HG03520 (cell line): ENCODE data around the gene AHRR.
"Not testable (repeated sequence)": the region's sequence is repeated elsewhere in the genome, so short reads cannot be mapped to it uniquely, and the experiment has no call there.

ENCODE experiments used
- ATAC-seq: cut with Tn5 transposase; IDR thresholded peaks from one replicate; pipeline ENCODE4 v1.9.1; 2021; ENCODE audit warnings: mild to moderate bottlenecking, moderate library complexity; ENCODE audit not compliant: unreplicated experiment

AHRR gene

GRCh38 chr5:375921-376798, 54.6 kb downstream of the AHRR start:
- no peak for ATAC-seq

GRCh38 chr5:376799-377325, 55.3 kb downstream of the AHRR start:
- no peak for ATAC-seq

GRCh38 chr5:377326-377981, 55.9 kb downstream of the AHRR start:
- ATAC-seq: no peak

GRCh38 chr5:378301-378891, 56.9 kb downstream of the AHRR start:
- ATAC-seq: no peak

GRCh38 chr5:378976-379742, 57.6 kb downstream of the AHRR start:
- ATAC-seq: no peak

- no peak for ATAC-seq
Observed at GRCh38 chr5:380701-381309, 59.3 kb downstream of the AHRR start.

- ATAC-seq: no peak
Observed at GRCh38 chr5:383066-383465, 61.6 kb downstream of the AHRR start.

- ATAC-seq: no peak
Observed at GRCh38 chr5:383621-384020, 62.1 kb downstream of the AHRR start.

GRCh38 chr5:384576-384975, 63.1 kb downstream of the AHRR start:
- not testable (repeated sequence) for ATAC-seq

GRCh38 chr5:385321-385720, 63.8 kb downstream of the AHRR start:
- ATAC-seq: no peak

- ATAC-seq: no peak
Observed at GRCh38 chr5:386432-387341, 65.2 kb downstream of the AHRR start.

- ATAC-seq: no peak
Observed at GRCh38 chr5:387491-388265, 66.2 kb downstream of the AHRR start.

- ATAC-seq: no peak
Observed at GRCh38 chr5:388266-389196, 67.0 kb downstream of the AHRR start.

- ATAC-seq: no peak
Observed at GRCh38 chr5:389197-389821, 67.8 kb downstream of the AHRR start.

- ATAC-seq: no peak
Observed at GRCh38 chr5:389891-390622, 68.5 kb downstream of the AHRR start.
